NCI-H2171 (cell line): ENCODE data around the gene MYG1.
"Not testable (repeated sequence)": the region's sequence is repeated elsewhere in the genome, so short reads cannot be mapped to it uniquely, and the experiment has no call there.

ENCODE experiments used
- DNase-seq: peaks from one replicate; lab custom pipeline; 2025; lab: John Stamatoyannopoulos, UW

The MYG1 gene

DNA sequence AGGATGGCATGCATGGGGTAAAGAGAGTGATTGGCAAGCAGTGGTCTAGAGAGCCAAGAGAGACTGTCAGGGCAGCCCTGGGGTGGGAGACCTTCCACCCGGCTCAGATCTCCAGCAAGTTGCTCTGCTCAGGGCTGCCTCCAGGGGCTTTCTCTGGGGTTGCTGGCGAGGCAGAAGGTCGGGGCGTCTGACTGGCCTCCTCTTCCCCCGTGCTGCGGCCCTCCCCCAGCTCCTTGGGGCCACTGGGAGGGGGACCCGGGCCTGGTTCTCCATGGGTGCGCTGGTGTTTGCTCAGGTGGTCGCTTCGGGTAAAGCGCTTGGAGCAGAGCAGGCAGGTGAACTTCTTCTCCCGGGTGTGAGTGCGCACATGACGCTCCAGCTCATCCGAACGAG is 28.5 kb downstream of the MYG1 start:
- no peak for DNase-seq

DNA sequence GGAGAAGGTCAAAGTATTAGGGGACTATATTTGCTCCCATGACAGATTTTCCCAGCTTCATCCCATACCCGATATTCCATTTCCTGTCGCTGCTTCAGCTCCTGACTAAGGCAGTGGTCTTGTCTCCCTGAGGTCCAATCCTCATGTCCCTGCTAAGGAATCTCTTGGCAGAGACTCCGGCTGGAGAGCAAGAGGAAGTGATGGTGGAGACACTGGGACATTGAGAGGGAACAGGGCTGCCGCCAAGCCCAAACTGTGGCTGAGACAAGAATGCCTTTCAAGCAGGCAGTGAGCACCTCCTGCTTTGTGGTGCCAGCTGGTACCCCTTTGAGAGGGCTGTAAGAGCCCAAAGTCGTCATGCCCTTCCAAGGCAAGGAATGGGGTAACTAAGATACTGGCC is 31.2 kb downstream of the MYG1 start:
- DNase-seq: no peak

GRCh38 chr12:53332339-53332738 is 32.8 kb downstream of the MYG1 start:
- DNase-seq: not testable (repeated sequence)

GRCh38 chr12:53332744-53333143 is 33.2 kb downstream of the MYG1 start:
- DNase-seq: no peak

- DNase-seq: no peak
Observed at GRCh38 chr12:53333289-53333688, 33.8 kb downstream of the MYG1 start.

DNA sequence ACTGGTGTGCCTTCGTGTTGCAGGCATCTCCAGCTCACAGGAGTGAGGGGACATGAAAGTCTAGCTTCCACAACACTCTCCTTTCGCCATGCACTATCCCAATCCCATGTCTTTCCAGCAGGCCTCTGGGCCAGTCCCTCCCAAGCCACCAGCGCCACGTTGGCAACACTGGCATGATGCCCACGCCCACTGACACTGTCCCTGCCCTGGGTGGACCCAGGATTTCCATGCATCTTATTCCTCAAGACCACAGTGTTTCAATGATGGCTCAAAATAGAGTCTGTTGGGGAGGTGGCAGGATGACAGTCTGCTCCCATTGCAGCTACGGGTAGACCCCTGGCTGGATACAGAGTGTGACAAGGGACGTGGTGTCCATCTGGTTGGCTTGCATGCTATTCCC is 34.4 kb downstream of the MYG1 start:
- no peak for DNase-seq

GRCh38 chr12:53334822-53335221 is 35.3 kb downstream of the MYG1 start:
- no peak for DNase-seq

- DNase-seq: no peak
Observed at GRCh38 chr12:53336181-53336681, 36.7 kb downstream of the MYG1 start, which contains the start of gene SP7. Gene SP7, minus strand, starts transcription at chr12:53336354. Its CDS starts 708 bp downstream, at chr12:53335646.

DNA sequence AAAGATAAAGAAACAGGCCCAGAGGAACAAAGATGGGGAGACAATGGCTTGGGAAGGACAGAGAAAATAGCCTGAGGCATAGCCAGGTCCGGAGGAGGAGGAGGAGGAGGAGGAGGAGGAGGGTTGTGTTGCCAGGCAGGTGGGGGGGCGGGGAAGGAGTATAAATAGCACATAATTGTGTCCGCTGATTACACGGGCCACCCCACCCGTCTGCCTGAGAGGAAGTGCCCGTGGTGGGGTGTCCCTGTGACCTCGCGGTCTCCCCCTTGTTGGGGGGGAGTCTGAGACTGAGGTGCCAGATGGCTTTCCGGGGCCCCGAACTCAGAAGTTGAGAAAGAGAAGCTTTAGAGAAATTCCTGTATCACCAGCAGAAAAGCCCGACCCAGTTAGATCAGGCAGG is 38.5 kb downstream of the MYG1 start:
- DNase-seq: no peak

DNA sequence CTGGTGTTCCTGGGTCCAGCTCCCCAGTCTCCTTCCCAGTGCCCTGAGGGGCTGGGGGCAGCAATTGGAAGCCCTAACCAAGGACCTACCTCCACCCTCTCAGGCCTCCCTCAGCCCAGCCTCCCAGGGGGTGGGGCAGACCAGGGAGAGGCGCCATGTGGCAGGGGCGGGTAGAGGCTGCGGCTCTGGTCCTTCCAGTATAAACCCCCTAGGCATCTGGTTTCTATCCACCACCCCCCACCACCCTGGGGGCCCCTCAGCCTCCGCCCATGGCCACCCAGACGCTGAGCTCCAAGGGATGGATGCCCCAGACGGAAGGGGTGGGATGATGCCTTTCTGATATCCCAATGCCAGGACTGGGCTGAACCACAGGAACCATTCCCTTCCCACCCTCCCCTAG is 39.4 kb downstream of the MYG1 start:
- no peak for DNase-seq

GRCh38 chr12:53340398-53340797 is 40.9 kb downstream of the MYG1 start:
- DNase-seq: no peak

DNA sequence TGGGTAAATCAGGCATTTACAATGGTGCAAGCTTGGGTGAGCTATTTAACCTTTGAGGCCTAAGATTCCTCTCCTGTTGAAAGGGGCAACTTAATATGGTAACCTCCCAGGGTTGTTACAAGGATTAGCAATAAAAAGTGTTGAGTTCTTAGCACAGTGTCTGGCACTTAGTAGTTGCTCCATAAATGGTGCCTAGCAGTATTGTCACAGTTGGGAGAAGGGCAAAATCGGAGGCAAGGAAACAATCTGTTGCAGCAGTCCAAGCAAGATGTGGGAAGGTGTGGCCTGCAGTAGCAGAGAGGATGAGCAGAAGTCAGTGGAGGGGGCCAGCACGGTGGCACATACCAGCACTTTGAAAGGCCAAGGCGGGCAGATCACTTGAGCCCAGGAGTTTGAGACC is 44.0 kb downstream of the MYG1 start:
- no peak for DNase-seq

GRCh38 chr12:53343969-53344368 is 44.5 kb downstream of the MYG1 start:
- DNase-seq: no peak

- no peak for DNase-seq
Observed at GRCh38 chr12:53344487-53344823, 45.0 kb downstream of the MYG1 start.

GRCh38 chr12:53344824-53345485 is 45.5 kb downstream of the MYG1 start:
- DNase-seq: peak; percentile 11

DNA sequence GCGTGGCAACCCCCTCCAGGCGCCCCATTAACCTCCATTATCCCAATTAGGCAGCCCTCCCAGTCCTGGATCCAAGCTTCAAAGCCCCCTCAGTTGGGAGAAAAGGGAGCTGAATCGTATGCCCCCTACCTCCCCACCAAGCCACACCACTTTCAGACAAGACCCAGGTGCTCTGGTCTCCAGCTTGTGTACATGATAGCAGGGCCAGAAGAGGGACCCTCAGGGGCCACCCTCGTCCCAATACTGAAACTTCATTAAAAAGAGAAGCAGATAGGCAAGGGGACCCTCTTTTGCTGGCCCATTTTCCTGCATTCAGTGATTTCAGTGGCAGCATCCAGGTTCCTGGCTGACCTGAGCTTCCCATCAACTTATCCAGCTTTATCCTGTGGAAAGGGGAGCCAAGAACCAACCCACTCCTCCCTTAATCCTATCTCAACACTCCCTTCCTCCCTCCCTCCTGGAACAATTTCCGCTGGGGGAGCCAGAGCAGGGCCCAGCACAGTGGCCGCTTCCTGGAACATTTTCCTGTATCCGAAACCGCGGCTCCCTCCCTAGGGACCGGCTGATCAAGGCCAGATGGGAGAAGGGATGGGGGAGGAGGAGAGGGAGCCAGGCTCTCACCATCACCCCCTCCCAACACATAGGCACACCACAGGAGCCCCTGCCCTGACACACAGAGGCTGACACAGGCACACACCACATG is 46.1 kb downstream of the MYG1 start:
- peak; percentile 70 for DNase-seq

- no peak for DNase-seq
Observed at GRCh38 chr12:53346491-53346890, 47.0 kb downstream of the MYG1 start.

GRCh38 chr12:53347905-53348304 is 48.4 kb downstream of the MYG1 start:
- DNase-seq: no peak

GRCh38 chr12:53352331-53353256 is 53.1 kb downstream of the MYG1 start:
- DNase-seq: peak; percentile 55

GRCh38 chr12:53353257-53353655 is 53.8 kb downstream of the MYG1 start:
- no peak for DNase-seq

GRCh38 chr12:53355121-53355520 is 55.6 kb downstream of the MYG1 start:
- no peak for DNase-seq
